Colonic mucosa (tissue), 4 donors: ENCODE results near the gene ALKBH6. TPM values are rescaled to one million over a fixed set of nuclear protein-coding genes. Genes with fewer than 3 reads are reported as not detected.

Experiments
- DNase-seq: peaks from one replicate; pipeline ENCODE4 v3.0.0-alpha.2; 2020
- H3K27ac ChIP-seq: fragments of 200-600 bp; one replicate; pipeline ENCODE4 v1.8.0; 2021
- H3K27me3 ChIP-seq: fragments of 200-600 bp; one replicate; pipeline ENCODE4 v1.8.0; 2021
- H3K36me3 ChIP-seq: fragments of 200-600 bp; one replicate; pipeline ENCODE4 v1.8.0; 2021
- H3K4me1 ChIP-seq: fragments of 200-600 bp; one replicate; pipeline ENCODE4 v1.8.0; 2021; ENCODE audit warnings: mild to moderate bottlenecking
- H3K4me3 ChIP-seq: fragments of 200-600 bp; one replicate; pipeline ENCODE4 v1.8.0; 2021
- H3K9ac ChIP-seq, 2 donors: one replicate each; pipeline ENCODE4 v1.7.0; 2013; ENCODE audit warnings: control low read depth in 2 of 2, low read depth in 2 of 2, low read length in 2 of 2
- H3K9me3 ChIP-seq: fragments of 200-600 bp; one replicate; pipeline ENCODE4 v1.8.0; 2021
- intact Hi-C: fragments of 100-400 bp; cut with DNase I; formaldehyde crosslinking; loops from one replicate; pipeline ENCODE4 v1.14.1; 2022
- total RNA-seq, 2 donors: library from RNA; stranded (reverse); fragmentation: NEBNext Ultra II Directional in 1 of 2; extraction: Animal tissue kit (Norgen Biotek cat#: 25700) in 1 of 2; gene quantifications; one replicate each; pipeline ENCODE4 v1.2.1, GENCODE V29; 2021
- TF ChIP-seq, protein P1 (sequence below): fragments of 200-600 bp; IDR thresholded peaks from one replicate; pipeline ENCODE4 v1.8.0; 2022; ENCODE audit warnings: antibody characterized with exemption, mild to moderate bottlenecking
- donor health status: healthy.
- donor health status: DM: no; HTN: no; CAD: no.
- donor health status: DM: no; HTN: no; CAD: no.

The ALKBH6 gene
- total RNA-seq, 2 donors from 2014 or later: 17.0 to 26.2 TPM

DNA sequence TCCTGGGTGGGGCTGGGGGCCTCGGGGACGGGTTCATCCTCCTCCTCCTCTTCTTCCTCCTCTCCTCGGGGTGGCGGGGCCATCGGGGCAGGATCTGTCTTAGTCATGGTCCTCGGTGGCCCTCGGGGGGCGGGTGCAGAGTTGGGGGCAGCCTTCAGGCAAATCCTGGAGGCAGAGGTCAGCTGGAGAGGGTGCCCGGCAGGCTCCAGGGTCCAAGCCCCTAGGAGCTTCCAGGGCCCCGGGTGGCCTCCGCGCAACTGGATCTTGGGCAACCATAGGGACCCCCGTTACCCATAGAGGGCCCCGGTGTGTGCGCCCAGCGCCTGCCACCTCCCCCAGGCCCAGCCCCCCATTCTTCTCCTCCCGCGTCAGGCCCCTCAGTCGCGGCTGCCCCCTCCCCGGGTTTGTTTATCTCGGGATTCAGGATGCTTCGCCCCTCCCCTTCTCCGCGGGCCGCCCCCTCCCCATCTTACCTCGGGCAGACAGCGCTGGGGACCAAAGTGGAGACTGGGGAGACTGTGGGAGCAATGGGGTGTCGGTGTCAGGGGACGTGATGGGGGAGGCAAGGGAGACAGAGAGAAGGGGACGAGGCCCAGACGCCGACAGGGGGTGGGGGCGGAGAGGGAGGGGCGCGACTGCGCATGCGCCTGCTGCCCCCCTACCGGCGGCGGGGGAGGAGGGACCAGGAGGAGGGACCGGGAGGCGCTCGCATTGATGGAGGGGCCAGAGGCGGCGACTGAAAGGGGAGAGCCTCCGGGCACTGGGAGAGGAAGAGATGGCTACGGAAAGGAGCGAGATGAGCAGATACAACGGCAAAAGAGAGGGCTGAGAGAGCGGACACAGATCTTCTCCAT lies 18.5 kb upstream of the ALKBH6 start, which contains the start of gene CLIP3:
CLIP3 (minus strand) TSS at position 623 of the 854 bp plus-strand sequence; CDS start at position 107, 516 bp downstream.
- DNase-seq: peak; percentile 32
- Histone ChIP-seq H3K9ac (peak within 1 kb of the TSS in 1 of 2 donors; percentile 47), H3K9me3 (no peaks in the 10 kb centered on the region), H3K27ac (no peak within 1 kb of the TSS), H3K4me3 (peak within 1 kb of the TSS; percentile 23), H3K27me3 (no peaks in the 10 kb centered on the region), H3K36me3 (no peaks in the 10 kb centered on the region), H3K4me1 (no peaks in the 10 kb centered on the region)
- intact Hi-C loops: no loop called here
- TF ChIP-seq, protein P1, sequence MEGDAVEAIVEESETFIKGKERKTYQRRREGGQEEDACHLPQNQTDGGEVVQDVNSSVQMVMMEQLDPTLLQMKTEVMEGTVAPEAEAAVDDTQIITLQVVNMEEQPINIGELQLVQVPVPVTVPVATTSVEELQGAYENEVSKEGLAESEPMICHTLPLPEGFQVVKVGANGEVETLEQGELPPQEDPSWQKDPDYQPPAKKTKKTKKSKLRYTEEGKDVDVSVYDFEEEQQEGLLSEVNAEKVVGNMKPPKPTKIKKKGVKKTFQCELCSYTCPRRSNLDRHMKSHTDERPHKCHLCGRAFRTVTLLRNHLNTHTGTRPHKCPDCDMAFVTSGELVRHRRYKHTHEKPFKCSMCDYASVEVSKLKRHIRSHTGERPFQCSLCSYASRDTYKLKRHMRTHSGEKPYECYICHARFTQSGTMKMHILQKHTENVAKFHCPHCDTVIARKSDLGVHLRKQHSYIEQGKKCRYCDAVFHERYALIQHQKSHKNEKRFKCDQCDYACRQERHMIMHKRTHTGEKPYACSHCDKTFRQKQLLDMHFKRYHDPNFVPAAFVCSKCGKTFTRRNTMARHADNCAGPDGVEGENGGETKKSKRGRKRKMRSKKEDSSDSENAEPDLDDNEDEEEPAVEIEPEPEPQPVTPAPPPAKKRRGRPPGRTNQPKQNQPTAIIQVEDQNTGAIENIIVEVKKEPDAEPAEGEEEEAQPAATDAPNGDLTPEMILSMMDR: no peak

DNA sequence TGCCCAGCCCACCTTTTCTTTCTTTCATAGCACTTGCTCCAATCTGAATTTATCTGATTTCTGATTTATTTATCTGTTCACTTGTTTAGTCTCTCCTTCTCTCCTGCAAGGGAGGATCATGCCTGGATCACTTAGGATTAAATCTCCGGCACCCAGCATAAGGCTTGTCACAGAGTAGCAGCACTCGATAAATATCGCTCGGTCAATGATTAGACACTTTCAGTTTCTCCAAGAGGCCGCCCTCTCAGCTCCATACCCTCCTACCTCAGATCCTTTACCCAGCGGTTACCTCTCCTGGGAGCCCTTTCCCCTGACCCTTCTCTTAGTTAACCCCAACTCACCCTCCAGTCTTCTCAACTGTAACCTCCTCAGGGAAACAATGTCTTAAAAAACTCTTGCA lies 17.3 kb upstream of the ALKBH6 start:
- no peak overlapping the region for H3K27ac ChIP-seq
- no peak for DNase-seq
- no peak overlapping the region for H3K9ac ChIP-seq
- intact Hi-C loops: no loop called here
- no peaks in the 10 kb centered on the region for H3K36me3 ChIP-seq
- no peaks in the 10 kb centered on the region for H3K27me3 ChIP-seq
- H3K9me3 ChIP-seq: no peaks in the 10 kb centered on the region
- H3K4me1 ChIP-seq: no peaks in the 10 kb centered on the region
- TF ChIP-seq, protein P1: no peak
- no peak overlapping the region for H3K4me3 ChIP-seq

DNA sequence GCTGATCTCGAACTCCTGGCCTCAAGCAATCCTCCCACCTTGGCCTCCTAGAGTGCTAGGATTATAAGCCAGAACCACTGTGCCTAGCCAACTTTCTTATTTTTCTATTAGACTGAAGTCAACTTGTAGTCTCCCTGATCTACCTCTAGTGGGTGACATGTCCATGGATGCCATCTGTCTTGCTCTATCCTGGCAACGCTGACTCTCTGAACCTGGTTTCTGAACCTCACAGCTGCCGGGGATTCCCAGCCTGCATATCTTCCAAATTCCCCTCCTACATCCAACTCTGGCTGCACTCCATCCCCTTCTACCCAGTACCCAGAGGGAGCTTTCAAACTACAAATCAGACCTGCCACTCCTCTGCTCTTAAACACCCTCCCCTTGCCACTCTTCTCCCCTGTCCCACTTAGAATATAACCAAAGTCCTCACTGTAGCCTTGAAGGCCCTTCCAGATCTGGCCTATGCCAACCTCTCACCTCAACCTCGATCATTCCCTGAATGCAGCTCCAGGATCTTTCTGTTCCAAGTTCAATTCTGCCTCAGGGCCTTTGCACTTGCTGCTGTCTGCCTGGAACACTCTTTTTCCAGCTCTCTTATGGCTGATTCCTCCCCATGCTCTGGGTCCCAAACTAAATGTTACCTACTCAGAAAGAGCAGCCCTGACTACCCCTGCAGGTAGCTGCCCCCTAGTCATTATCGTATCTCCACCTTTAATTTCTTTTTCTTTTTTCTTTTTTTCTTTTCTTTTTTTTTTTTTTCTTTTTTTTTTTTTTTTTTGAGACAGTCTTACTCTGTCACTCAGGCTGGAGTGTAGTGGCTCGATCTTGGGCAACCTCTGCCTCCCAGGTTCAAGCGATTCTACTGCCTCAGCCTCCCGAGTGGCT lies 16.5 kb upstream of the ALKBH6 start:
- Histone ChIP-seq H3K36me3 (no peaks in the 10 kb centered on the region), H3K9ac (no peak overlapping the region), H3K9me3 (no peaks in the 10 kb centered on the region), H3K4me1 (no peaks in the 10 kb centered on the region), H3K27ac (no peak overlapping the region), H3K4me3 (no peak overlapping the region), H3K27me3 (no peaks in the 10 kb centered on the region)
- DNase-seq: no peak
- intact Hi-C loops: no loop called here
- TF ChIP-seq, protein P1: no peak

DNA sequence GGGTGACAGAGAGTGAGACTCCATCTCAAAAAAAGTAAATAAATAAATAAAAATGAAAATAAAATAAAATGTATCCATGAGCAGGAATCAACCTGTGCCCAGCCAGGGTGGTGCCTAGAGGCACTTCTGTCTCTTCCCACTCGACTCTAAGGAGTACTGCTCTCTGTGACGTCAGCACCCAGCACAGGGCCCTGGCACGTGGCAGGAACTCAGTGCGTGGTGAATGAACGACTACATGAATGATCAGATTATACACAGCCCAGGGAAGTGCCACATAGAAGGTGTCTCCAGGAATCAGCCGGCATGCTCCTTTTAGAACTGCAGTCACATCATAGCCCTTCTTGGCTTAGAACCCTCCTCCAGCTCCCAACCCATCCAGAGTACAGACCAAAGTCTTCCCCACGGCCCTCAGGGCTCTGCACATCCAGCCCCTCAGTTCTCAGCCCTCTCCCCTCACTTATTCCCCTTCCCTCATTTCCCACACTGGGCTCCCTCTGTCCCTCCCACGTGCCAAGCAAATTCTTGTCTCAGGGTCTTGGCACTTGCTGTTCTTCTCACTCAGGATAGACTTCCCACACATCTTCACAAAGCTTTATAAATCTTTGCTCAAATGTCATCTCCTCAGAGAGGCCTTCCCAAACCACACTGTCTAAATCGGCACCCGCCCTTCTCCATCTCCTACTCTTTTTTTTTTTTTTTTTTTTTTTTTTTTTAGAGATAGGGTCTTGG lies 14.5 kb upstream of the ALKBH6 start:
- intact Hi-C loops: no loop called here
- TF ChIP-seq, protein P1: no peak
- Histone ChIP-seq H3K27me3 (no peaks in the 10 kb centered on the region), H3K9ac (no peak overlapping the region), H3K4me1 (no peaks in the 10 kb centered on the region), H3K36me3 (no peaks in the 10 kb centered on the region), H3K27ac (no peak overlapping the region), H3K4me3 (no peak overlapping the region), H3K9me3 (no peaks in the 10 kb centered on the region)
- DNase-seq: no peak

DNA sequence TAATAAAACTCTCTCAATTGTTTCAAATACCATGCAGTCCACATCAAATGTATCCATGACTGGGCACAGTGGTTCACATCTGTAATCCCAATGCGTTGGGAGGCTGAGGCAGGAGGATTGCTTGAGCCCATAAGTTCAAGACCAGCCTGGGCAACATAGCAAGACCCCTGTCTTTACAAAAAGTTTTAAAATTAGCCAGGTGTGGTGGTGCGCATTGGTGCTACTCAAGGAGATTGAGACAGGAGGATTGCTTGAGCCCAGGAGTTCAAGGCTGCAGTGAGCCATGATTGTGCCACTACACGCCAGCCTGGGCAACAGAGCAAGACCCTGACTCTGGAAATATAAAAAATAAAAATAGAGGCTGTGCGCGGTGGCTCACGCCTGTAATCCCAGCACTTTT lies 13.7 kb upstream of the ALKBH6 start:
- TF ChIP-seq, protein P1: no peak
- Histone ChIP-seq H3K4me3 (no peak overlapping the region), H3K9ac (no peak overlapping the region), H3K27ac (no peak overlapping the region), H3K9me3 (no peaks in the 10 kb centered on the region), H3K36me3 (no peaks in the 10 kb centered on the region), H3K4me1 (no peaks in the 10 kb centered on the region), H3K27me3 (no peaks in the 10 kb centered on the region)
- intact Hi-C loops: no loop called here
- no peak for DNase-seq
